CD4-positive, alpha-beta T cell treated with Interleukin-17A for 4 hours (primary cell): ENCODE results near the gene GRIK3.

Experiments
- DNase-seq: peaks from one replicate; pipeline ENCODE4 v3.0.0-alpha.2; 2020; ENCODE audit warnings: mixed read lengths

The GRIK3 gene

DNA sequence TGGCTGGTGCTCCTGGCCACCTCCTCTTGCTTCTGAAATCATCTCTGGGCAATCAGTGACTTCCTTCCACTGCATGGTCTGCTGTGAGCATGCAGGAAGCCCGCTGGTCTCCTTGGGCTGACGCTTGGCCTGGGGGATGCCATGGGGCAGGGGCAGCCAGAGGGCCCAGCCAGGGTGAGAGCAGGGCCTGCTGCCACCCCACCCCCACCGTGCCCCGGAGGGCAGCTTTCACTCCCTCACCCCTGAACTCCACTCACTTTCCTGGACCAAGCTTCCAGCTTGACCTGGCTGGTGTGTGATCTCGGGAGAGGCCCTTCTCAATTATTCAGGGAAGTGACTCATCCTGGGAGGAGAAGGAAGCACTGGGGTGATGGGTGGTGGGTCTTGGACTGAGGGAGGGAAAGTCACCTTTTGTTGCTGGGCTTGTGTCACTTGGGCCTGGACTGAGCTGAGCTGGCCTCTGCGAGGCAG lies 281.4 kb downstream of the GRIK3 start:
- DNase-seq = no peak

DNA sequence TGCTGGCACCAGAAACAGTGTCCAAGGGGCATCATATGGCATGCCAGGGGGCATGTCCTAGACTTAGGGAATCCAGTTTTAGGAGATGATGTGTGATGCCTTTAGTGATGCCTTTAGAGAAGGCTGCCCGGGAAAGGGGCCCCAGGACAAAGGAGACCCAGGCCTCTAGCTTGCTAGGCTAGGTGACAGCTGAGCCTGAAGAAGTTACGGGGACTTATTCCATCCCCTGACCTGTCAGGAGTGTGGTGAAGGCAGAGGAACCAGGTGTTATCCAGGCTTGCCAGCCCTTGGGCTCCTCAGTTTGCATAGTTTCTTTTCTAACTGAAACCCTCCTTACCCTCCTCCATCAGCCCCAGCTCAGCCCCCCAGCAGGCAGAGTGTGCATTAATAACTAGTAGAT lies 281.9 kb downstream of the GRIK3 start:
- no peak for DNase-seq

DNA sequence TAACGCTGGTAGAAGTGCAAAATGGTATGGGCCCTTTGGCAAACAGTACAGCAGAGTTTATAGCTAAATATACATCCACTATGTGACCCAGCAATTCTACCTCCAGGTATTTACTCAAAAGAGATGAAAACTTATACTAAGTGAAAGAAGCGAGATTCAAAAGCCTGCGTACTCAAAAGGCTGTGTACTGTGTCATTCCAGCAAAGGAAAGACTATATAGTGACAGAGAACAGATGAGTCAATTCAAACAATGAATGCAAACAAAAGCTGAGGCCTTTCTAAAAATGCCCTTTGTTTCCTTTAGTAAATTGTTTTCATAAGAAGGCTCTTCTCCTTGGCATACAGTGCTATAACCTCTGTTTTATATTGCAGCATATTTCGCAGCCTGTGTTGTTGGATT lies 282.8 kb downstream of the GRIK3 start:
- no peak for DNase-seq

DNA sequence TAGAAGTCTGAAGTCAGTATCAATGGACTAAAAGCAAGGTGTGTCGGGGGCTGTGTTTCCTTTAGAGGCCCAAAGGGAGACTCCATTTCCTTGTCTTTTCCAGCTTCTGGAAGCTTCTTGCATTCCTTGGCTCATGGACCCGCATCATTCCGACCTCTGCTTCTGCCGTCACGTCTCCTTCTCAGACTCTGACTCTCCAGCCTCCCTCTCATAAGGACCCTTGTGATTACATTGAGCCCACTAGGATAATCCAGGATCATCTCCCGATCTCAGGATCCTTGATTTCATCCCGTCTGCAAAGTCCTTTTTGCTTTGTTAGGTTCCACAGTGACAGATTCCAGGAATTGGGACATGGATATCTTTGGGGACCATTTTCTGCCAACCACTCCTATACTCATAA lies 285.8 kb downstream of the GRIK3 start:
- no peak for DNase-seq
